ENCODE measurements around the gene DPH3. TPM values are rescaled to one million over a fixed set of nuclear protein-coding genes. Genes with fewer than 3 reads are reported as not detected.
A peak's percentile ranks its signal among the peaks of the same experiment; 100 is the strongest.

Gene DPH3
- total RNA-seq, 1 experiment from 2014 or later, result 6.0 TPM

- H3K9me3 ChIP-seq, result 0 out of 2 replicates have a peak, but pooled peaks cover under 1% of the 10 kb centered on the region
- no peaks in the 10 kb centered on the region; the same call in 1 of the 2 replicates for H3K36me3 ChIP-seq
- no peak for DNase-seq
- H3K4me3 ChIP-seq, result no peak overlapping the region
- H3K27me3 ChIP-seq, result no peaks in the 10 kb centered on the region
These were observed 34.1 kb upstream of the DPH3 start for GRCh38 chr3:16298891-16299290.

GRCh38 chr3:16297997-16298885, 33.5 kb upstream of the DPH3 start:
- Histone ChIP-seq H3K27me3 (no peaks in the 10 kb centered on the region), H3K9me3 (peaks cover 4% of the 10 kb centered on the region; the same call in 1 of the 2 replicates), H3K36me3 (no peaks in the 10 kb centered on the region; the same call in 1 of the 2 replicates), H3K4me3 (no peak overlapping the region)
- DNase-seq, result no peak

- H3K9me3 ChIP-seq, result peaks cover 4% of the 10 kb centered on the region
- H3K27me3 ChIP-seq, result no peaks in the 10 kb centered on the region
- H3K36me3 ChIP-seq, result no peaks in the 10 kb centered on the region; the same call in 1 of the 2 replicates
- no peak overlapping the region for H3K4me3 ChIP-seq
- no peak for DNase-seq
These were observed 30.7 kb upstream of the DPH3 start for GRCh38 chr3:16295298-16295890.

- Histone ChIP-seq H3K9me3 (peaks cover 4% of the 10 kb centered on the region), H3K4me3 (no peak overlapping the region), H3K27me3 (no peaks in the 10 kb centered on the region), H3K36me3 (no peaks in the 10 kb centered on the region; the same call in 1 of the 2 replicates)
- DNase-seq, result no peak
These were observed 30.1 kb upstream of the DPH3 start for GRCh38 chr3:16294844-16295243.

GRCh38 chr3:16290827-16291196, 26.1 kb upstream of the DPH3 start:
- no peak for DNase-seq
- H3K36me3 ChIP-seq, result no peaks in the 10 kb centered on the region; the same call in 1 of the 2 replicates
- H3K9me3 ChIP-seq, result peaks cover 4% of the 10 kb centered on the region
- H3K27me3 ChIP-seq, result no peaks in the 10 kb centered on the region
- H3K4me3 ChIP-seq, result no peak overlapping the region

GRCh38 chr3:16290007-16290826, 25.5 kb upstream of the DPH3 start:
- Histone ChIP-seq H3K36me3 (no peaks in the 10 kb centered on the region; the same call in 1 of the 2 replicates), H3K9me3 (peaks cover 4% of the 10 kb centered on the region), H3K4me3 (no peak overlapping the region), H3K27me3 (no peaks in the 10 kb centered on the region)
- peak; percentile 11 for DNase-seq

GRCh38 chr3:16289144-16289889, 24.6 kb upstream of the DPH3 start:
- Histone ChIP-seq H3K9me3 (peaks cover 4% of the 10 kb centered on the region), H3K36me3 (no peaks in the 10 kb centered on the region; the same call in 1 of the 2 replicates), H3K27me3 (no peaks in the 10 kb centered on the region), H3K4me3 (no peak overlapping the region)
- no peak for DNase-seq

- no peaks in the 10 kb centered on the region; the same call in 1 of the 2 replicates for H3K36me3 ChIP-seq
- no peak for DNase-seq
- peaks cover 1% of the 10 kb centered on the region for H3K9me3 ChIP-seq
- no peaks in the 10 kb centered on the region for H3K27me3 ChIP-seq
- no peak overlapping the region for H3K4me3 ChIP-seq
These were observed 23.9 kb upstream of the DPH3 start for GRCh38 chr3:16288664-16289063.

- no peak for DNase-seq
- no peaks in the 10 kb centered on the region for H3K36me3 ChIP-seq
- H3K4me3 ChIP-seq, result no peak overlapping the region
- H3K9me3 ChIP-seq, result no peaks in the 10 kb centered on the region
- no peaks in the 10 kb centered on the region for H3K27me3 ChIP-seq
These were observed 22.2 kb upstream of the DPH3 start for GRCh38 chr3:16286751-16287543.

GRCh38 chr3:16286161-16286560, 21.4 kb upstream of the DPH3 start:
- H3K9me3 ChIP-seq, result no peaks in the 10 kb centered on the region
- no peaks in the 10 kb centered on the region for H3K36me3 ChIP-seq
- DNase-seq, result no peak
- no peaks in the 10 kb centered on the region for H3K27me3 ChIP-seq
- no peak overlapping the region for H3K4me3 ChIP-seq

GRCh38 chr3:16284633-16285032, 19.9 kb upstream of the DPH3 start:
- no peak for DNase-seq
- H3K36me3 ChIP-seq, result no peaks in the 10 kb centered on the region
- H3K4me3 ChIP-seq, result no peak overlapping the region
- no peaks in the 10 kb centered on the region for H3K27me3 ChIP-seq
- H3K9me3 ChIP-seq, result no peaks in the 10 kb centered on the region

GRCh38 chr3:16280671-16281070, 15.9 kb upstream of the DPH3 start:
- no peak for DNase-seq
- no peaks in the 10 kb centered on the region for H3K27me3 ChIP-seq
- no peaks in the 10 kb centered on the region for H3K9me3 ChIP-seq
- no peak overlapping the region for H3K4me3 ChIP-seq
- no peaks in the 10 kb centered on the region for H3K36me3 ChIP-seq

GRCh38 chr3:16279010-16279801, 14.5 kb upstream of the DPH3 start:
- H3K9me3 ChIP-seq, result no peaks in the 10 kb centered on the region
- H3K36me3 ChIP-seq, result no peaks in the 10 kb centered on the region
- no peaks in the 10 kb centered on the region for H3K27me3 ChIP-seq
- no peak for DNase-seq
- no peak overlapping the region for H3K4me3 ChIP-seq

GRCh38 chr3:16277471-16277870, 12.7 kb upstream of the DPH3 start:
- Histone ChIP-seq H3K9me3 (no peaks in the 10 kb centered on the region), H3K36me3 (no peaks in the 10 kb centered on the region), H3K27me3 (no peaks in the 10 kb centered on the region), H3K4me3 (no peak overlapping the region)
- no peak for DNase-seq

- no peaks in the 10 kb centered on the region for H3K36me3 ChIP-seq
These were observed 9.1 kb upstream of the DPH3 start for GRCh38 chr3:16273867-16274266.

More at GRCh38 chr3:16273867-16274266, 9.1 kb upstream of the DPH3 start:
- no peaks in the 10 kb centered on the region for H3K9me3 ChIP-seq
- no peak overlapping the region for H3K4me3 ChIP-seq
- no peaks in the 10 kb centered on the region for H3K27me3 ChIP-seq
- no peak for DNase-seq

All from MG63 (cell line).